ENCODE measurements around the gene TNNI2. TPM values are rescaled to one million over a fixed set of nuclear protein-coding genes. Genes with fewer than 3 reads are reported as not detected.
A peak's percentile ranks its signal among the peaks of the same experiment; 100 is the strongest.

The TNNI2 gene
- total RNA-seq, 2 experiments from 2014 or later: 0.50 TPM; not detected in 1

- no peak for TF ChIP-seq CTCF (IDR thresholded peaks at IDR 0.05)
- DNase-seq (no peak), ATAC-seq (ENCODE audit: poor library complexity) (no peak)
- no peaks in the 10 kb centered on the region for H3K27me3 Mint-ChIP-seq
- intact Hi-C loops (cut with DNase I, micrococcal nuclease): no loop called here
- H3K27ac Mint-ChIP-seq: peak overlapping the region; percentile 91
- Histone ChIP-seq H3K4me1 (ENCODE audit: insufficient read depth, low read length) (peaks cover 93% of the 10 kb centered on the region), H3K36me3 (ENCODE audit: insufficient read depth, low read length) (no peaks in the 10 kb centered on the region), H3K9me3 (ENCODE audit: control insufficient read depth in 1 of 2, insufficient read depth in 1 of 2, low read length in 2 of 2) (no peaks in the 10 kb centered on the region), H3K27me3 (ENCODE audit: control insufficient read depth in 1 of 2, insufficient read depth in 2 of 2, low read length in 2 of 2) (no peaks in the 10 kb centered on the region), H3K27ac (ENCODE audit: low read depth in 1 of 2, low read length in 2 of 2) (peak overlapping the region in 1 of 2 donors; percentile 26), H3K4me3 (ENCODE audit: low read length) (no peak overlapping the region)
- no peaks in the 10 kb centered on the region for H3K9me3 Mint-ChIP-seq
- H3K4me3 Mint-ChIP-seq: peak overlapping the region; percentile 34
- H3K4me1 Mint-ChIP-seq (ENCODE audit: low read depth): peaks cover 73% of the 10 kb centered on the region
- POLR2A ChIA-PET: interaction anchor here (0.8 to 0.9 kb wide), 2 partner anchors 68 to 99 kb away, joined by 3 read pairs; no protein-coding TSS in a partner anchor
- H3K36me3 Mint-ChIP-seq (ENCODE audit: low read depth): peaks cover 11% of the 10 kb centered on the region
- CTCF ChIA-PET: interaction anchor here (1.7 to 3.6 kb wide), 2 partner anchors 34 to 155 kb away, joined by 4 to 13 read pairs; no protein-coding TSS in a partner anchor
Observed at GRCh38 chr11:1848640-1849430, 10.1 kb downstream of the TNNI2 start.

GRCh38 chr11:1851468-1852180 lies 12.8 kb downstream of the TNNI2 start:
- Mint-ChIP-seq H3K4me3 (peak overlapping the region; percentile 98), H3K36me3 (ENCODE audit: low read depth) (peaks cover 14% of the 10 kb centered on the region), H3K9me3 (no peaks in the 10 kb centered on the region), H3K4me1 (ENCODE audit: low read depth) (peaks cover 54% of the 10 kb centered on the region), H3K27me3 (no peaks in the 10 kb centered on the region), H3K27ac (peak overlapping the region; percentile 91)
- H3K4me3 ChIP-seq (ENCODE audit: low read length): peak overlapping the region; percentile 32
- TF ChIP-seq CTCF (IDR thresholded peaks at IDR 0.05): no peak
- ChIA-PET POLR2A (interaction anchor here (0.9 to 3.6 kb wide), 20 partner anchors 9 to 279 kb away, joined by 3 to 23 read pairs (median 6); partner anchors contain the start of genes DUSP8, PRR33 and TNNI2), CTCF (interaction anchor here (0.8 to 4.4 kb wide), 8 partner anchors 18 to 300 kb away, joined by 3 to 37 read pairs (median 5); no protein-coding TSS in a partner anchor)
- no peaks in the 10 kb centered on the region for H3K27me3 ChIP-seq (ENCODE audit: control insufficient read depth in 1 of 2, insufficient read depth in 2 of 2, low read length in 2 of 2)
- intact Hi-C loops (cut with DNase I, micrococcal nuclease): loop anchor here (1.0 to 10.0 kb wide), 5 partner anchors 14 to 543 kb away; partner anchors contain the start of gene CTSD (in 1 of the 2)
- peaks cover 93% of the 10 kb centered on the region for H3K4me1 ChIP-seq (ENCODE audit: insufficient read depth, low read length)
- H3K27ac ChIP-seq (ENCODE audit: low read depth in 1 of 2, low read length in 2 of 2): peak overlapping the region; percentile 88 to 91
- H3K36me3 ChIP-seq (ENCODE audit: insufficient read depth, low read length): peaks cover 16% of the 10 kb centered on the region
- ATAC-seq (ENCODE audit: poor library complexity): no peak
- DNase-seq: peak in 1 of 14 experiments; percentile 43
- no peaks in the 10 kb centered on the region for H3K9me3 ChIP-seq (ENCODE audit: control insufficient read depth in 1 of 2, insufficient read depth in 1 of 2, low read length in 2 of 2)

- no peak for TF ChIP-seq CTCF (IDR thresholded peaks at IDR 0.05)
- DNase-seq (no peak), ATAC-seq (ENCODE audit: poor library complexity) (no peak)
- peak overlapping the region; percentile 94 for H3K4me3 ChIP-seq (ENCODE audit: low read length)
- peaks cover 93% of the 10 kb centered on the region for H3K4me1 ChIP-seq (ENCODE audit: insufficient read depth, low read length)
- CTCF ChIA-PET: interaction anchor here (1.1 to 4.4 kb wide), 3 partner anchors 17 to 149 kb away, joined by 3 to 37 read pairs (median 4); no protein-coding TSS in a partner anchor
- H3K36me3 ChIP-seq (ENCODE audit: insufficient read depth, low read length): peaks cover 24% of the 10 kb centered on the region
- Mint-ChIP-seq H3K27ac (peak overlapping the region; percentile 91), H3K36me3 (ENCODE audit: low read depth) (peaks cover 14% of the 10 kb centered on the region), H3K4me1 (ENCODE audit: low read depth) (peaks cover 51% of the 10 kb centered on the region), H3K27me3 (no peaks in the 10 kb centered on the region), H3K9me3 (no peaks in the 10 kb centered on the region), H3K4me3 (peak overlapping the region; percentile 98)
- peak overlapping the region; percentile 88 to 91 for H3K27ac ChIP-seq (ENCODE audit: low read depth in 1 of 2, low read length in 2 of 2)
- no peaks in the 10 kb centered on the region for H3K27me3 ChIP-seq (ENCODE audit: control insufficient read depth in 1 of 2, insufficient read depth in 2 of 2, low read length in 2 of 2)
- POLR2A ChIA-PET: interaction anchor here (1.0 to 3.6 kb wide), 12 partner anchors 10 to 280 kb away, joined by 3 to 23 read pairs (median 5); partner anchors contain the start of genes DUSP8, MRPL23 and TNNI2
- intact Hi-C loops (cut with DNase I, micrococcal nuclease): loop anchor here (2.0 to 10.0 kb wide), 4 partner anchors 18 to 542 kb away; partner anchors contain the start of gene CTSD (in 1 of the 2)
- H3K9me3 ChIP-seq (ENCODE audit: control insufficient read depth in 1 of 2, insufficient read depth in 1 of 2, low read length in 2 of 2): no peaks in the 10 kb centered on the region
Observed at GRCh38 chr11:1852271-1852876, 13.6 kb downstream of the TNNI2 start.
